Fibroblast of lung (primary cell): ENCODE results near the gene VPS33B. TPM values are rescaled to one million over a fixed set of nuclear protein-coding genes. Genes with fewer than 3 reads are reported as not detected.

Experiments
- DNase-seq, 2 donors: peaks; one replicate each; pipeline versions ENCODE4 v3.0.0 to v3.0.0-alpha.2; 2010; ENCODE audit warnings: low read depth in 2 of 2
- H2AFZ ChIP-seq: 2 replicates; pipeline ENCODE4 v1.5.1; 2012; ENCODE audit warnings: low read length, control low read depth, inconsistent platforms
- H3K27ac ChIP-seq: 2 replicates; pipeline ENCODE4 v1.5.1; 2011; ENCODE audit warnings: low read length, control low read depth; ENCODE audit not compliant: insufficient read depth
- H3K27me3 ChIP-seq: 2 replicates; pipeline ENCODE4 v1.5.1; 2011; ENCODE audit warnings: mild to moderate bottlenecking, low read length; ENCODE audit not compliant: control insufficient read depth, insufficient read depth
- H3K36me3 ChIP-seq: 2 replicates; pipeline ENCODE4 v1.5.1; 2011; ENCODE audit warnings: low read length; ENCODE audit not compliant: control insufficient read depth, insufficient read depth
- H3K4me1 ChIP-seq: 2 replicates; pipeline ENCODE4 v1.5.1; 2011; ENCODE audit warnings: low read length; ENCODE audit not compliant: control insufficient read depth, insufficient read depth; ENCODE audit errors: extremely low read depth
- H3K4me2 ChIP-seq: 2 replicates; pipeline ENCODE4 v1.5.1; 2011; ENCODE audit warnings: low read length, control low read depth; ENCODE audit not compliant: insufficient read depth; ENCODE audit errors: extremely low read depth
- H3K4me3 ChIP-seq, 4 experiments: fragments of 200-600 bp in 1 of 4; sonication (generic) in 1 of 4; replicated peaks in 1 of 4; 2 replicates each; pipeline ENCODE4 v1.5.1; 2011 to 2016; ENCODE audit warnings: low read length in 4 of 4, low read depth in 3 of 4, mild to moderate bottlenecking in 3 of 4, control low read depth in 2 of 4, inconsistent platforms in 1 of 4, mixed read lengths in 1 of 4; ENCODE audit not compliant: insufficient read depth in 1 of 4; ENCODE audit errors: control extremely low read depth in 1 of 4
- H3K79me2 ChIP-seq: 2 replicates; pipeline ENCODE4 v1.5.1; 2012; ENCODE audit warnings: mild to moderate bottlenecking, low read length, inconsistent platforms; ENCODE audit not compliant: control insufficient read depth, insufficient read depth
- H3K9ac ChIP-seq: 2 replicates; pipeline ENCODE4 v1.5.1; 2011; ENCODE audit warnings: mild to moderate bottlenecking, low read length, control low read depth; ENCODE audit not compliant: insufficient read depth
- H3K9me3 ChIP-seq: 2 replicates; pipeline ENCODE4 v1.5.1; 2012; ENCODE audit warnings: low read depth, low read length; ENCODE audit not compliant: control insufficient read depth, insufficient read depth
- H4K20me1 ChIP-seq: 2 replicates; pipeline ENCODE4 v1.5.1; 2011; ENCODE audit warnings: low read length; ENCODE audit not compliant: control insufficient read depth, insufficient read depth; ENCODE audit errors: extremely low read depth
- EZH2 ChIP-seq: IDR thresholded peaks from 2 replicates; pipeline ENCODE4 v1.5.1; 2012; ENCODE audit warnings: low read length, control low read depth, mild to moderate bottlenecking; ENCODE audit errors: missing control alignments
- polyA plus RNA-seq, 2 donors: library from polyadenylated mRNA; depleted of rRNA in 1 of 2; stranded (reverse) in 1 of 2; unstranded in 1 of 2; fragments of >200 nt; gene quantifications; 2 replicates each; pipeline ENCODE4 v1.2.1, GENCODE V29; 2011 to 2012; ENCODE audit warnings: missing spikeins in 1 of 2
- total RNA-seq: library from RNA; depleted of rRNA; stranded (reverse); fragments of >200 nt; gene quantifications from 2 replicates; pipeline ENCODE4 v1.2.1, GENCODE V29; 2014
- TF ChIP-seq, protein P1 (sequence below), 2 donors: IDR thresholded peaks in 1 of 2; conservative IDR thresholded peaks in 1 of 2; 1 replicate in 1 of 2; 2 replicates in 1 of 2; pipeline ENCODE4 v1.5.1; 2011 to 2012; ENCODE audit warnings: low read length in 2 of 2, control low read depth in 1 of 2, inconsistent platforms in 1 of 2, low read depth in 1 of 2, mild to moderate bottlenecking in 1 of 2

The VPS33B gene
- total and polyA plus RNA-seq, 2 donors (not counting 1 experiment from before 2014, with no cell fraction given), result 11.2 TPM

DNA sequence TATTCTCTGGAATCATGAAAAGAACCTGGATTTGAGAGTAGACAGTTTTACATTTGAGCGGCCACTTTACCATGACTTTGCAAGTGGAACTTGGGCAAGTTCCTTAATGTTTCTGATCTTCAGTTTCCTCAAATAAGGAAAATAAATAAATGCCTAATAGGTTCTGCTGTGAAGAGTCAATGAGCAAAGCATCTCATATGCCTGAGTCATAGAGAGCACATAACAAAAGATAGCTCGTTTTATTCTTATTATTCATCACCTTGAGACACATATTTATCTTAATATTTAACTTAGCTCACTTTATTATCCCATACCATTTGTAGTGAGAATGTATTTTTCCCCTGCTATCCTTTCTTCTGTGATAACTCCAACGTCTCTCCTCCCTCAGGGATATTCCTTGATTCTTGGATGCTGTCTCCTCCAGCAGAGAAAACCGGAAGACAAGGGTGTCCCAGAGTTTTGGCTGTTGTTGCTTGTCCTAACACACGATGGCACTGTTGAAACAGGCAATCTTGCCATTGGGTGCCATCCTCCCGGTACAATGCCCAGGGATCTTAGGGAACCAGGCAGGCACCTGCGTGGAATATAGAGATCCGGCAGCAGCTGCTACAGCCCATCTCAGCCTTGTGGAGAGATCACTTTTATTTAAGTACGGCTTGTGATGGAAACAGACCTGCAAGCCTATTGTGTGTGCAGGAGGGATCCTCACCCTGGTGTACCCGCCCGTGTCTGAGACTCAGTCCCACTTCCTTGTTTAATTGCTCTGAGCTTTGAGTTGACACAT, 33.3 kb upstream of the VPS33B start:
- Histone ChIP-seq H3K4me3 (no peak overlapping the region), H3K9me3 (no peaks in the 10 kb centered on the region), H3K36me3 (no peaks in the 10 kb centered on the region), H3K27ac (no peak overlapping the region), H3K9ac (no peak overlapping the region), H3K4me1 (no peaks in the 10 kb centered on the region), H3K4me2 (peak overlapping the region; percentile 51), H3K79me2 (no peaks in the 10 kb centered on the region), H2AFZ (no peak overlapping the region), H3K27me3 (peaks cover 20% of the 10 kb centered on the region), H4K20me1 (no peaks in the 10 kb centered on the region)
- TF ChIP-seq, protein P1, sequence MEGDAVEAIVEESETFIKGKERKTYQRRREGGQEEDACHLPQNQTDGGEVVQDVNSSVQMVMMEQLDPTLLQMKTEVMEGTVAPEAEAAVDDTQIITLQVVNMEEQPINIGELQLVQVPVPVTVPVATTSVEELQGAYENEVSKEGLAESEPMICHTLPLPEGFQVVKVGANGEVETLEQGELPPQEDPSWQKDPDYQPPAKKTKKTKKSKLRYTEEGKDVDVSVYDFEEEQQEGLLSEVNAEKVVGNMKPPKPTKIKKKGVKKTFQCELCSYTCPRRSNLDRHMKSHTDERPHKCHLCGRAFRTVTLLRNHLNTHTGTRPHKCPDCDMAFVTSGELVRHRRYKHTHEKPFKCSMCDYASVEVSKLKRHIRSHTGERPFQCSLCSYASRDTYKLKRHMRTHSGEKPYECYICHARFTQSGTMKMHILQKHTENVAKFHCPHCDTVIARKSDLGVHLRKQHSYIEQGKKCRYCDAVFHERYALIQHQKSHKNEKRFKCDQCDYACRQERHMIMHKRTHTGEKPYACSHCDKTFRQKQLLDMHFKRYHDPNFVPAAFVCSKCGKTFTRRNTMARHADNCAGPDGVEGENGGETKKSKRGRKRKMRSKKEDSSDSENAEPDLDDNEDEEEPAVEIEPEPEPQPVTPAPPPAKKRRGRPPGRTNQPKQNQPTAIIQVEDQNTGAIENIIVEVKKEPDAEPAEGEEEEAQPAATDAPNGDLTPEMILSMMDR (conservative IDR thresholded peaks at IDR 0.05 in 1 of 2, IDR thresholded peaks at IDR 0.05 in 1 of 2; ENCODE audit: low read depth in 1 of 2, low read length in 2 of 2), result peak; percentile 69 to 84
- TF ChIP-seq EZH2, result no peak
- peak; percentile 44 to 57 for DNase-seq

DNA sequence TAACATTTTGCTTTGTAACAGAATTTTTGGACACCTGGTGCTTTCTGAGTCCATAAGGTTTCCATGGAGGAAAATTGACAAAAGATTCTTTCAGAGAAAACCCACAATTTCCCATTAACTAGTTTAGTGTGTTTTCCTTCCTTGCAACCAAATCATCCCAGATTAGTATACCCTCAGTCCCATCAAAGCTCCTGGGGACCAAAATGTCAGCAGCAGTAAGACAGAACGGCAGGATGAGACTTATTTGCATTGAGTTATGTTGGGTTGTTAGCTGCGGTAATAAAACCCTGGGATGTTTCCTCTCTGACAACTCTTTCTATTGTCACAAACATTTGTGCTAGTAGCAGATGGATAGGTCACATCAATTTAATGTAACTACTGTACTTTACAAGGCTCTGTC, 32.4 kb upstream of the VPS33B start:
- H3K9me3 ChIP-seq, result no peaks in the 10 kb centered on the region
- no peak for DNase-seq
- H3K4me3 ChIP-seq, result no peak overlapping the region
- no peaks in the 10 kb centered on the region for H3K36me3 ChIP-seq
- H4K20me1 ChIP-seq, result no peaks in the 10 kb centered on the region
- H2AFZ ChIP-seq, result no peak overlapping the region
- H3K27ac ChIP-seq, result no peak overlapping the region
- peaks cover 20% of the 10 kb centered on the region for H3K27me3 ChIP-seq
- H3K4me2 ChIP-seq, result no peak overlapping the region
- TF ChIP-seq, protein P1 (conservative IDR thresholded peaks at IDR 0.05 in 1 of 2, IDR thresholded peaks at IDR 0.05 in 1 of 2; ENCODE audit: low read depth in 1 of 2, low read length in 2 of 2), result no peak
- TF ChIP-seq EZH2, result no peak
- no peaks in the 10 kb centered on the region for H3K4me1 ChIP-seq
- no peak overlapping the region for H3K9ac ChIP-seq
- H3K79me2 ChIP-seq, result no peaks in the 10 kb centered on the region

DNA sequence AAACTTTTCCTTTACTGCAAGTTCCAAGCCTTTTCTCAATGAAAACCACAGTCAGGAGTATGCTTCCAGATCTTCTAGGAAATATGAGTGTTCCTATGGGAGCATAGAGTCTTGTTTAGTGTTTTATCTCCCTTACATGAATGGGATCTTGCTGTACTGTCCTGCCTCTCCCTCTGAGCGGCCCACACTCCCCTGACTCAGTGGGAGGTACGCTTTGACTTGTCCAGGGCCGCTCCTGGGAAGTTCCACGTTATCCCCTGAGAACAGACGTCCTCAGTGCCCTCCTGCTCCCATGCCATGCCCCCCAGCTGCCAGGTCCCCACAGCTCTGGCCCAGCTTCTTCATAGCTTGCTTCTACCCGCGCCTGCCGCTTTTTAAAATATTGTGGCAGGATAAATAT, 28.9 kb upstream of the VPS33B start:
- Histone ChIP-seq H3K79me2 (no peaks in the 10 kb centered on the region), H3K4me1 (no peaks in the 10 kb centered on the region), H3K4me3 (no peak overlapping the region), H3K9me3 (no peaks in the 10 kb centered on the region), H3K4me2 (no peak overlapping the region), H3K27ac (no peak overlapping the region), H3K9ac (no peak overlapping the region), H3K36me3 (no peaks in the 10 kb centered on the region), H3K27me3 (peaks cover 15% of the 10 kb centered on the region), H4K20me1 (no peaks in the 10 kb centered on the region), H2AFZ (no peak overlapping the region)
- TF ChIP-seq, protein P1 (conservative IDR thresholded peaks at IDR 0.05 in 1 of 2, IDR thresholded peaks at IDR 0.05 in 1 of 2; ENCODE audit: low read depth in 1 of 2, low read length in 2 of 2), result no peak
- no peak for TF ChIP-seq EZH2
- no peak for DNase-seq
